GM23338 (cell line): ENCODE measurements around the gene ADGRF4.

Experiments
- EZH2 ChIP-seq: fragments of 200-600 bp; sonication (generic); IDR thresholded peaks from one replicate; pipeline ENCODE4 v1.8.0; 2017; ENCODE audit warnings: antibody characterized with exemption, mild to moderate bottlenecking, low read depth; ENCODE audit not compliant: unreplicated experiment
- EZH2phosphoT487 ChIP-seq: fragments of 200-600 bp; sonication (generic); IDR thresholded peaks from one replicate; pipeline ENCODE4 v1.8.1; 2018; ENCODE audit warnings: antibody characterized with exemption; ENCODE audit not compliant: unreplicated experiment
- JUNB ChIP-seq: IDR thresholded peaks from one replicate; pipeline ENCODE4 v1.6.1; 2016; ENCODE audit warnings: antibody characterized with exemption; ENCODE audit not compliant: unreplicated experiment
- POLR2AphosphoS5 ChIP-seq: IDR thresholded peaks from 2 replicates; pipeline ENCODE4 v1.6.1; 2016; ENCODE audit warnings: antibody characterized with exemption, low read depth
- STAT1 ChIP-seq: IDR thresholded peaks from one replicate; pipeline ENCODE4 v1.6.1; 2016; ENCODE audit warnings: antibody characterized with exemption; ENCODE audit not compliant: unreplicated experiment
- ZNF114 ChIP-seq: fragments of 250-450 bp; sonication (Bioruptor Pico); IDR thresholded peaks from 2 replicates; pipeline ENCODE4 v1.5.0; 2020; ENCODE audit warnings: mild to moderate bottlenecking, moderate library complexity
- ZNF331 ChIP-seq: fragments of 250-450 bp; sonication (Bioruptor Pico); IDR thresholded peaks from 2 replicates; pipeline ENCODE4 v1.5.0; 2020; ENCODE audit warnings: low read depth, mild to moderate bottlenecking, moderate library complexity
- TF ChIP-seq, protein P1 (sequence below): IDR thresholded peaks from one replicate; pipeline ENCODE4 v1.6.1; 2018; ENCODE audit warnings: antibody characterized with exemption; ENCODE audit not compliant: unreplicated experiment
- TF ChIP-seq, protein P2 (sequence below), 2 experiments: fragments of 200-600 bp in 1 of 2; sonication (generic) in 1 of 2; conservative IDR thresholded peaks; 2 replicates each; pipeline versions ENCODE4 v1.5.1 to v1.6.1; 2016 to 2017; ENCODE audit warnings: antibody characterized with exemption in 2 of 2, low read depth in 2 of 2, mild to moderate bottlenecking in 2 of 2, moderate library complexity in 1 of 2
- TF ChIP-seq, protein P3 (sequence below): IDR thresholded peaks from 2 replicates; pipeline ENCODE4 v1.6.1; 2016; ENCODE audit warnings: antibody characterized with exemption
- TF ChIP-seq, protein P4 (sequence below): fragments of 250-450 bp; sonication (Bioruptor Pico); IDR thresholded peaks from 2 replicates; pipeline ENCODE4 v1.5.0; 2020; ENCODE audit warnings: mild to moderate bottlenecking, moderate library complexity

DNA sequence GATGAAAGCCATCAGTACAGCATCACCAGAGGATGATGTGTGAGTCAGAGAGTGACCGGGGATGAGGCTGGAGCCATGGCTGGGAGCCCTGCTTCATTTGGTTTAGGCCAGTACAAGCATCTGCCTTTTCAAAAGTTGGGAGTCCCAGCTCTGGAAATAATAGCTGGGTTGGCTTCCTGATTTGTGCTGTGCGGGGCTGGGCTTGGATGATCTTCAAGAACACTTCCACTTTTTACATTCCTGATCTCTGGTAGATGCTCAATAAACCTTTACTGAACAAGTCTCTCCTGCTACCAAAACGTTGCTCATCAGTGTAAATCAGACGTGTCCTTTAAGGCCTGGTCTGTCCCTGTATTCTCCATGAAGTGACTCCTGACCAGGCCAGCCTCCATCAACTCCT, 44.1 kb upstream of the ADGRF4 start:
- TF ChIP-seq, protein P1, sequence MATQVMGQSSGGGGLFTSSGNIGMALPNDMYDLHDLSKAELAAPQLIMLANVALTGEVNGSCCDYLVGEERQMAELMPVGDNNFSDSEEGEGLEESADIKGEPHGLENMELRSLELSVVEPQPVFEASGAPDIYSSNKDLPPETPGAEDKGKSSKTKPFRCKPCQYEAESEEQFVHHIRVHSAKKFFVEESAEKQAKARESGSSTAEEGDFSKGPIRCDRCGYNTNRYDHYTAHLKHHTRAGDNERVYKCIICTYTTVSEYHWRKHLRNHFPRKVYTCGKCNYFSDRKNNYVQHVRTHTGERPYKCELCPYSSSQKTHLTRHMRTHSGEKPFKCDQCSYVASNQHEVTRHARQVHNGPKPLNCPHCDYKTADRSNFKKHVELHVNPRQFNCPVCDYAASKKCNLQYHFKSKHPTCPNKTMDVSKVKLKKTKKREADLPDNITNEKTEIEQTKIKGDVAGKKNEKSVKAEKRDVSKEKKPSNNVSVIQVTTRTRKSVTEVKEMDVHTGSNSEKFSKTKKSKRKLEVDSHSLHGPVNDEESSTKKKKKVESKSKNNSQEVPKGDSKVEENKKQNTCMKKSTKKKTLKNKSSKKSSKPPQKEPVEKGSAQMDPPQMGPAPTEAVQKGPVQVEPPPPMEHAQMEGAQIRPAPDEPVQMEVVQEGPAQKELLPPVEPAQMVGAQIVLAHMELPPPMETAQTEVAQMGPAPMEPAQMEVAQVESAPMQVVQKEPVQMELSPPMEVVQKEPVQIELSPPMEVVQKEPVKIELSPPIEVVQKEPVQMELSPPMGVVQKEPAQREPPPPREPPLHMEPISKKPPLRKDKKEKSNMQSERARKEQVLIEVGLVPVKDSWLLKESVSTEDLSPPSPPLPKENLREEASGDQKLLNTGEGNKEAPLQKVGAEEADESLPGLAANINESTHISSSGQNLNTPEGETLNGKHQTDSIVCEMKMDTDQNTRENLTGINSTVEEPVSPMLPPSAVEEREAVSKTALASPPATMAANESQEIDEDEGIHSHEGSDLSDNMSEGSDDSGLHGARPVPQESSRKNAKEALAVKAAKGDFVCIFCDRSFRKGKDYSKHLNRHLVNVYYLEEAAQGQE = no peak
- TF ChIP-seq ZNF331 (CRISPR knock-in tag) = no peak
- TF ChIP-seq, protein P2, sequence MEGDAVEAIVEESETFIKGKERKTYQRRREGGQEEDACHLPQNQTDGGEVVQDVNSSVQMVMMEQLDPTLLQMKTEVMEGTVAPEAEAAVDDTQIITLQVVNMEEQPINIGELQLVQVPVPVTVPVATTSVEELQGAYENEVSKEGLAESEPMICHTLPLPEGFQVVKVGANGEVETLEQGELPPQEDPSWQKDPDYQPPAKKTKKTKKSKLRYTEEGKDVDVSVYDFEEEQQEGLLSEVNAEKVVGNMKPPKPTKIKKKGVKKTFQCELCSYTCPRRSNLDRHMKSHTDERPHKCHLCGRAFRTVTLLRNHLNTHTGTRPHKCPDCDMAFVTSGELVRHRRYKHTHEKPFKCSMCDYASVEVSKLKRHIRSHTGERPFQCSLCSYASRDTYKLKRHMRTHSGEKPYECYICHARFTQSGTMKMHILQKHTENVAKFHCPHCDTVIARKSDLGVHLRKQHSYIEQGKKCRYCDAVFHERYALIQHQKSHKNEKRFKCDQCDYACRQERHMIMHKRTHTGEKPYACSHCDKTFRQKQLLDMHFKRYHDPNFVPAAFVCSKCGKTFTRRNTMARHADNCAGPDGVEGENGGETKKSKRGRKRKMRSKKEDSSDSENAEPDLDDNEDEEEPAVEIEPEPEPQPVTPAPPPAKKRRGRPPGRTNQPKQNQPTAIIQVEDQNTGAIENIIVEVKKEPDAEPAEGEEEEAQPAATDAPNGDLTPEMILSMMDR (conservative IDR thresholded peaks at IDR 0.05; ENCODE audit: low read depth in 2 of 2) = no peak
- TF ChIP-seq ZNF114 (CRISPR knock-in tag) = no peak
- TF ChIP-seq, protein P3, sequence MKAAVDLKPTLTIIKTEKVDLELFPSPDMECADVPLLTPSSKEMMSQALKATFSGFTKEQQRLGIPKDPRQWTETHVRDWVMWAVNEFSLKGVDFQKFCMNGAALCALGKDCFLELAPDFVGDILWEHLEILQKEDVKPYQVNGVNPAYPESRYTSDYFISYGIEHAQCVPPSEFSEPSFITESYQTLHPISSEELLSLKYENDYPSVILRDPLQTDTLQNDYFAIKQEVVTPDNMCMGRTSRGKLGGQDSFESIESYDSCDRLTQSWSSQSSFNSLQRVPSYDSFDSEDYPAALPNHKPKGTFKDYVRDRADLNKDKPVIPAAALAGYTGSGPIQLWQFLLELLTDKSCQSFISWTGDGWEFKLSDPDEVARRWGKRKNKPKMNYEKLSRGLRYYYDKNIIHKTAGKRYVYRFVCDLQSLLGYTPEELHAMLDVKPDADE = no peak
- no peak for TF ChIP-seq STAT1
- TF ChIP-seq EZH2 = no peak
- no peak for TF ChIP-seq EZH2phosphoT487
- TF ChIP-seq POLR2AphosphoS5 = no peak
- TF ChIP-seq, protein P4, sequence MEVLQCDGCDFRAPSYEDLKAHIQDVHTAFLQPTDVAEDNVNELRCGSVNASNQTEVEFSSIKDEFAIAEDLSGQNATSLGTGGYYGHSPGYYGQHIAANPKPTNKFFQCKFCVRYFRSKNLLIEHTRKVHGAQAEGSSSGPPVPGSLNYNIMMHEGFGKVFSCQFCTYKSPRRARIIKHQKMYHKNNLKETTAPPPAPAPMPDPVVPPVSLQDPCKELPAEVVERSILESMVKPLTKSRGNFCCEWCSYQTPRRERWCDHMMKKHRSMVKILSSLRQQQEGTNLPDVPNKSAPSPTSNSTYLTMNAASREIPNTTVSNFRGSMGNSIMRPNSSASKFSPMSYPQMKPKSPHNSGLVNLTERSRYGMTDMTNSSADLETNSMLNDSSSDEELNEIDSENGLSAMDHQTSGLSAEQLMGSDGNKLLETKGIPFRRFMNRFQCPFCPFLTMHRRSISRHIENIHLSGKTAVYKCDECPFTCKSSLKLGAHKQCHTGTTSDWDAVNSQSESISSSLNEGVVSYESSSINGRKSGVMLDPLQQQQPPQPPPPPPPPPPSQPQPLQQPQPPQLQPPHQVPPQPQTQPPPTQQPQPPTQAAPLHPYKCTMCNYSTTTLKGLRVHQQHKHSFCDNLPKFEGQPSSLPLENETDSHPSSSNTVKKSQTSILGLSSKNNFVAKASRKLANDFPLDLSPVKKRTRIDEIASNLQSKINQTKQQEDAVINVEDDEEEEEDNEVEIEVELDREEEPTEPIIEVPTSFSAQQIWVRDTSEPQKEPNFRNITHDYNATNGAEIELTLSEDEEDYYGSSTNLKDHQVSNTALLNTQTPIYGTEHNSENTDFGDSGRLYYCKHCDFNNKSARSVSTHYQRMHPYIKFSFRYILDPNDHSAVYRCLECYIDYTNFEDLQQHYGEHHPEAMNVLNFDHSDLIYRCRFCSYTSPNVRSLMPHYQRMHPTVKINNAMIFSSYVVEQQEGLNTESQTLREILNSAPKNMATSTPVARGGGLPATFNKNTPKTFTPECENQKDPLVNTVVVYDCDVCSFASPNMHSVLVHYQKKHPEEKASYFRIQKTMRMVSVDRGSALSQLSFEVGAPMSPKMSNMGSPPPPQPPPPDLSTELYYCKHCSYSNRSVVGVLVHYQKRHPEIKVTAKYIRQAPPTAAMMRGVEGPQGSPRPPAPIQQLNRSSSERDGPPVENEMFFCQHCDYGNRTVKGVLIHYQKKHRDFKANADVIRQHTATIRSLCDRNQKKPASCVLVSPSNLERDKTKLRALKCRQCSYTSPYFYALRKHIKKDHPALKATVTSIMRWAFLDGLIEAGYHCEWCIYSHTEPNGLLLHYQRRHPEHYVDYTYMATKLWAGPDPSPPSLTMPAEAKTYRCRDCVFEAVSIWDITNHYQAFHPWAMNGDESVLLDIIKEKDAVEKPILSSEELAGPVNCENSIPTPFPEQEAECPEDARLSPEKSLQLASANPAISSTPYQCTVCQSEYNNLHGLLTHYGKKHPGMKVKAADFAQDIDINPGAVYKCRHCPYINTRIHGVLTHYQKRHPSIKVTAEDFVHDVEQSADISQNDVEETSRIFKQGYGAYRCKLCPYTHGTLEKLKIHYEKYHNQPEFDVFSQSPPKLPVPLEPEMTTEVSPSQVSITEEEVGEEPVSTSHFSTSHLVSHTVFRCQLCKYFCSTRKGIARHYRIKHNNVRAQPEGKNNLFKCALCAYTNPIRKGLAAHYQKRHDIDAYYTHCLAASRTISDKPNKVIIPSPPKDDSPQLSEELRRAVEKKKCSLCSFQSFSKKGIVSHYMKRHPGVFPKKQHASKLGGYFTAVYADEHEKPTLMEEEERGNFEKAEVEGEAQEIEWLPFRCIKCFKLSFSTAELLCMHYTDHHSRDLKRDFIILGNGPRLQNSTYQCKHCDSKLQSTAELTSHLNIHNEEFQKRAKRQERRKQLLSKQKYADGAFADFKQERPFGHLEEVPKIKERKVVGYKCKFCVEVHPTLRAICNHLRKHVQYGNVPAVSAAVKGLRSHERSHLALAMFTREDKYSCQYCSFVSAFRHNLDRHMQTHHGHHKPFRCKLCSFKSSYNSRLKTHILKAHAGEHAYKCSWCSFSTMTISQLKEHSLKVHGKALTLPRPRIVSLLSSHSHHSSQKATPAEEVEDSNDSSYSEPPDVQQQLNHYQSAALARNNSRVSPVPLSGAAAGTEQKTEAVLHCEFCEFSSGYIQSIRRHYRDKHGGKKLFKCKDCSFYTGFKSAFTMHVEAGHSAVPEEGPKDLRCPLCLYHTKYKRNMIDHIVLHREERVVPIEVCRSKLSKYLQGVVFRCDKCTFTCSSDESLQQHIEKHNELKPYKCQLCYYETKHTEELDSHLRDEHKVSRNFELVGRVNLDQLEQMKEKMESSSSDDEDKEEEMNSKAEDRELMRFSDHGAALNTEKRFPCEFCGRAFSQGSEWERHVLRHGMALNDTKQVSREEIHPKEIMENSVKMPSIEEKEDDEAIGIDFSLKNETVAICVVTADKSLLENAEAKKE (CRISPR knock-in tag) = no peak
- no peak for TF ChIP-seq JUNB
